ENCODE measurements around the gene RUFY2.
"Not testable (repeated sequence)": the region's sequence is repeated elsewhere in the genome, so short reads cannot be mapped to it uniquely, and the experiment has no call there.

RUFY2 gene

DNA sequence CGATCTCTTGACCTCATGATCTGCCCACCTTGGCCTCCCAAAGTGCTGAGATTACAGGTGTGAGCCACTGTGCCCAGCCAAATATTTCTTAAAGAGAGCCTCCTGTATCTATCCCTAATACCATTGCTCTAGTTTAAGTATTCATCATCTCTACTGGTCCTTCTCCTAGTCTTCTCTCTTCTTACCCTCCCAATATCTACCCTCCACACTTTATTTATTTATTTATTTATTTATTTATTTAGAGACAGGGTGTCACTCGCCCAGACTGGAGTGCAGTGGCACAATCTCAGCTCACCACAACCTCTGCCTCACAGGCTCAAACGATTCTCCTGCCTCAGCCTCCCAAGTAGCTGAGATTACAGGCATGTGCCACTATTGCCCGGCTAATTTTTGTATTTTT lies 82.7 kb downstream of the RUFY2 start:
- not testable (repeated sequence) for DNase-seq; H2AFZ ChIP-seq (ENCODE audit: insufficient read depth, low read length, poor library complexity); H3K14ac ChIP-seq (ENCODE audit: low read length); H3K4me1 ChIP-seq (ENCODE audit: control insufficient read depth in 1 of 2, insufficient read depth in 2 of 2, low read length in 2 of 2); H2AK5ac ChIP-seq (ENCODE audit: low read length); H3K27ac ChIP-seq (ENCODE audit: low read depth, low read length); H3K9ac ChIP-seq (ENCODE audit: low read length); H3K23ac ChIP-seq (ENCODE audit: low read length); H3K79me2 ChIP-seq (ENCODE audit: control insufficient read depth, insufficient read depth, low read length, poor library complexity); H2BK120ac ChIP-seq (ENCODE audit: insufficient read depth, low read length, poor library complexity); H4K12ac ChIP-seq (ENCODE audit: low read depth, low read length); H3K4ac ChIP-seq (ENCODE audit: low read depth, low read length); H3K18ac ChIP-seq (ENCODE audit: low read length); H3K4me3 ChIP-seq (ENCODE audit: low read depth, low read length); H2BK5ac ChIP-seq (ENCODE audit: low read depth, low read length, poor library complexity); H4K91ac ChIP-seq (ENCODE audit: low read depth, low read length); H4K8ac ChIP-seq (ENCODE audit: low read depth, low read length); H3K36me3 ChIP-seq (ENCODE audit: control insufficient read depth in 1 of 2, insufficient read depth in 2 of 2, low read length in 2 of 2); H3K9me3 ChIP-seq (ENCODE audit: insufficient read depth, low read depth, low read length); H3K4me2 ChIP-seq (ENCODE audit: low read length); H2BK12ac ChIP-seq (ENCODE audit: low read length); H3K79me1 ChIP-seq (ENCODE audit: low read length); H3K27me3 ChIP-seq (ENCODE audit: insufficient read depth, low read length)
- no CpG with 5 or more reads among the region's 4 CpGs for WGBS (ENCODE audit: extremely low coverage, insufficient coverage, insufficient read length)

- Histone ChIP-seq H3K18ac (ENCODE audit: low read length) (no peak overlapping the region), H3K14ac (ENCODE audit: low read length) (no peak overlapping the region), H3K79me2 (ENCODE audit: control insufficient read depth, insufficient read depth, low read length, poor library complexity) (no peaks in the 10 kb centered on the region), H3K27ac (ENCODE audit: low read depth, low read length) (no peak overlapping the region), H3K4me3 (ENCODE audit: low read depth, low read length) (no peak overlapping the region), H3K9ac (ENCODE audit: low read length) (no peak overlapping the region), H2BK12ac (ENCODE audit: low read length) (no peak overlapping the region), H2BK5ac (ENCODE audit: low read depth, low read length, poor library complexity) (no peak overlapping the region), H4K8ac (ENCODE audit: low read depth, low read length) (no peak overlapping the region), H3K4me1 (ENCODE audit: control insufficient read depth in 1 of 2, insufficient read depth in 2 of 2, low read length in 2 of 2) (no peaks in the 10 kb centered on the region), H2AK5ac (ENCODE audit: low read length) (no peak overlapping the region), H3K9me3 (ENCODE audit: insufficient read depth, low read depth, low read length) (peaks cover 3% of the 10 kb centered on the region), H3K27me3 (ENCODE audit: insufficient read depth, low read length) (no peaks in the 10 kb centered on the region), H2BK120ac (ENCODE audit: insufficient read depth, low read length, poor library complexity) (no peak overlapping the region), H4K12ac (ENCODE audit: low read depth, low read length) (no peak overlapping the region), H3K23ac (ENCODE audit: low read length) (no peak overlapping the region), H4K91ac (ENCODE audit: low read depth, low read length) (no peak overlapping the region), H2AFZ (ENCODE audit: insufficient read depth, low read length, poor library complexity) (no peak overlapping the region), H3K4ac (ENCODE audit: low read depth, low read length) (no peak overlapping the region), H3K4me2 (ENCODE audit: low read length) (no peak overlapping the region), H3K79me1 (ENCODE audit: low read length) (no peaks in the 10 kb centered on the region), H3K36me3 (ENCODE audit: control insufficient read depth in 1 of 2, insufficient read depth in 2 of 2, low read length in 2 of 2) (no peaks in the 10 kb centered on the region)
- WGBS (ENCODE audit: extremely low coverage, insufficient coverage, insufficient read length) = no CpG with 5 or more reads among the region's 1 CpG
- no peak for DNase-seq
These were observed 88.6 kb downstream of the RUFY2 start for GRCh38 chr10:68318331-68319059.

GRCh38 chr10:68315582-68315981 lies 91.5 kb downstream of the RUFY2 start:
- no peak overlapping the region for H3K4ac ChIP-seq (ENCODE audit: low read depth, low read length)
- no peak overlapping the region for H2AK5ac ChIP-seq (ENCODE audit: low read length)
- H4K91ac ChIP-seq (ENCODE audit: low read depth, low read length) = no peak overlapping the region
- no peak overlapping the region for H3K27ac ChIP-seq (ENCODE audit: low read depth, low read length)
- H3K9ac ChIP-seq (ENCODE audit: low read length) = no peak overlapping the region
- H3K23ac ChIP-seq (ENCODE audit: low read length) = no peak overlapping the region
- no peak for DNase-seq
- no peak overlapping the region for H3K14ac ChIP-seq (ENCODE audit: low read length)
- WGBS (ENCODE audit: extremely low coverage, insufficient coverage, insufficient read length) = no CpG with 5 or more reads among the region's 1 CpG
- H3K4me3 ChIP-seq (ENCODE audit: low read depth, low read length) = no peak overlapping the region
- no peaks in the 10 kb centered on the region for H3K36me3 ChIP-seq (ENCODE audit: control insufficient read depth in 1 of 2, insufficient read depth in 2 of 2, low read length in 2 of 2)
- no peak overlapping the region for H2BK120ac ChIP-seq (ENCODE audit: insufficient read depth, low read length, poor library complexity)
- peaks cover 3% of the 10 kb centered on the region for H3K9me3 ChIP-seq (ENCODE audit: insufficient read depth, low read depth, low read length)
- H4K8ac ChIP-seq (ENCODE audit: low read depth, low read length) = no peak overlapping the region
- H3K18ac ChIP-seq (ENCODE audit: low read length) = no peak overlapping the region
- no peak overlapping the region for H2BK12ac ChIP-seq (ENCODE audit: low read length)
- H2BK5ac ChIP-seq (ENCODE audit: low read depth, low read length, poor library complexity) = no peak overlapping the region
- H4K12ac ChIP-seq (ENCODE audit: low read depth, low read length) = no peak overlapping the region
- H2AFZ ChIP-seq (ENCODE audit: insufficient read depth, low read length, poor library complexity) = no peak overlapping the region
- H3K79me2 ChIP-seq (ENCODE audit: control insufficient read depth, insufficient read depth, low read length, poor library complexity) = no peaks in the 10 kb centered on the region
- no peaks in the 10 kb centered on the region for H3K79me1 ChIP-seq (ENCODE audit: low read length)
- no peaks in the 10 kb centered on the region for H3K27me3 ChIP-seq (ENCODE audit: insufficient read depth, low read length)
- H3K4me1 ChIP-seq (ENCODE audit: control insufficient read depth in 1 of 2, insufficient read depth in 2 of 2, low read length in 2 of 2) = no peaks in the 10 kb centered on the region
- no peak overlapping the region for H3K4me2 ChIP-seq (ENCODE audit: low read length)

- WGBS (ENCODE audit: extremely low coverage, insufficient coverage, insufficient read length) = no CpG with 5 or more reads among the region's 6 CpGs
These were observed 92.1 kb downstream of the RUFY2 start for GRCh38 chr10:68314930-68315329.

More at GRCh38 chr10:68314930-68315329, 92.1 kb downstream of the RUFY2 start:
- H3K9me3 ChIP-seq (ENCODE audit: insufficient read depth, low read depth, low read length); H3K9ac ChIP-seq (ENCODE audit: low read length); H2AK5ac ChIP-seq (ENCODE audit: low read length); H2BK12ac ChIP-seq (ENCODE audit: low read length); H3K79me2 ChIP-seq (ENCODE audit: control insufficient read depth, insufficient read depth, low read length, poor library complexity); H3K18ac ChIP-seq (ENCODE audit: low read length); H4K8ac ChIP-seq (ENCODE audit: low read depth, low read length); H3K23ac ChIP-seq (ENCODE audit: low read length); H3K4me3 ChIP-seq (ENCODE audit: low read depth, low read length); H2BK5ac ChIP-seq (ENCODE audit: low read depth, low read length, poor library complexity); DNase-seq; H3K14ac ChIP-seq (ENCODE audit: low read length); H3K4me2 ChIP-seq (ENCODE audit: low read length); H3K79me1 ChIP-seq (ENCODE audit: low read length); H3K27me3 ChIP-seq (ENCODE audit: insufficient read depth, low read length); H4K91ac ChIP-seq (ENCODE audit: low read depth, low read length); H3K4ac ChIP-seq (ENCODE audit: low read depth, low read length); H2AFZ ChIP-seq (ENCODE audit: insufficient read depth, low read length, poor library complexity); H4K12ac ChIP-seq (ENCODE audit: low read depth, low read length); H2BK120ac ChIP-seq (ENCODE audit: insufficient read depth, low read length, poor library complexity); H3K36me3 ChIP-seq (ENCODE audit: control insufficient read depth in 1 of 2, insufficient read depth in 2 of 2, low read length in 2 of 2); H3K27ac ChIP-seq (ENCODE audit: low read depth, low read length); H3K4me1 ChIP-seq (ENCODE audit: control insufficient read depth in 1 of 2, insufficient read depth in 2 of 2, low read length in 2 of 2): not testable (repeated sequence)

All from trophoblast cell (in vitro differentiated cells and primary cell).